ENCODE measurements around the gene SERTAD4. TPM values are rescaled to one million over a fixed set of nuclear protein-coding genes. Genes with fewer than 3 reads are reported as not detected.
A peak's percentile ranks its signal among the peaks of the same experiment; 100 is the strongest.

The SERTAD4 gene
- total RNA-seq, 1 donor from 2014 or later: 47.2 TPM

GRCh38 chr1:210214573-210215409 lies 17.8 kb upstream of the SERTAD4 start:
- DNase-seq (ENCODE audit: extremely low spot score, unreplicated experiment): peak; percentile 30
- no peaks in the 10 kb centered on the region for H3K9me3 Mint-ChIP-seq (ENCODE audit: unreplicated experiment)
- H3K27ac Mint-ChIP-seq (ENCODE audit: unreplicated experiment): no peak overlapping the region
- H3K36me3 Mint-ChIP-seq (ENCODE audit: unreplicated experiment): no peaks in the 10 kb centered on the region
- no peak overlapping the region for H3K4me3 Mint-ChIP-seq (ENCODE audit: unreplicated experiment)
- TF ChIP-seq, protein P1, sequence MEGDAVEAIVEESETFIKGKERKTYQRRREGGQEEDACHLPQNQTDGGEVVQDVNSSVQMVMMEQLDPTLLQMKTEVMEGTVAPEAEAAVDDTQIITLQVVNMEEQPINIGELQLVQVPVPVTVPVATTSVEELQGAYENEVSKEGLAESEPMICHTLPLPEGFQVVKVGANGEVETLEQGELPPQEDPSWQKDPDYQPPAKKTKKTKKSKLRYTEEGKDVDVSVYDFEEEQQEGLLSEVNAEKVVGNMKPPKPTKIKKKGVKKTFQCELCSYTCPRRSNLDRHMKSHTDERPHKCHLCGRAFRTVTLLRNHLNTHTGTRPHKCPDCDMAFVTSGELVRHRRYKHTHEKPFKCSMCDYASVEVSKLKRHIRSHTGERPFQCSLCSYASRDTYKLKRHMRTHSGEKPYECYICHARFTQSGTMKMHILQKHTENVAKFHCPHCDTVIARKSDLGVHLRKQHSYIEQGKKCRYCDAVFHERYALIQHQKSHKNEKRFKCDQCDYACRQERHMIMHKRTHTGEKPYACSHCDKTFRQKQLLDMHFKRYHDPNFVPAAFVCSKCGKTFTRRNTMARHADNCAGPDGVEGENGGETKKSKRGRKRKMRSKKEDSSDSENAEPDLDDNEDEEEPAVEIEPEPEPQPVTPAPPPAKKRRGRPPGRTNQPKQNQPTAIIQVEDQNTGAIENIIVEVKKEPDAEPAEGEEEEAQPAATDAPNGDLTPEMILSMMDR (IDR thresholded peaks at IDR 0.05): no peak
- no peaks in the 10 kb centered on the region for H3K27me3 Mint-ChIP-seq (ENCODE audit: unreplicated experiment)
- H3K4me1 Mint-ChIP-seq (ENCODE audit: unreplicated experiment): peaks cover 14% of the 10 kb centered on the region

DNA sequence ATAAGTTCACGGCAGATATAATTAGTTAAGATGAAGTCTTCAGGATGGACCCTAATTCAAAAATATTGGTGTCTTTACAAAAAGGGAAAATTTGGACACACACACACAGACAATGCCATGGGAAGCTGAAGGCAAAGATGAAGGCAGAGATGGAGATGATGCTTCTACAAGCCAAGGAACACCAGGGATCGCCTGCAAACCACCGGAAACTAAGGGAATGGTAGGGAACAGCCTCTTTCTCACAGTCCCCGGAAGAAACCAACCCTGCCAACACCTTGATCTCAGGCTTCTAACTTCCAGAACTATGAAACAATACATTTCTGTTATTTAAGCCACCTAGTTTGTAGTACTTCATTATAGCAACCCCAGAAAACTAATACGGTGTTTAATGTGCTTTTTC lies 15.1 kb upstream of the SERTAD4 start:
- no peaks in the 10 kb centered on the region for H3K27me3 Mint-ChIP-seq (ENCODE audit: unreplicated experiment)
- no peak overlapping the region for H3K27ac Mint-ChIP-seq (ENCODE audit: unreplicated experiment)
- no peak for DNase-seq (ENCODE audit: extremely low spot score, unreplicated experiment)
- H3K36me3 Mint-ChIP-seq (ENCODE audit: unreplicated experiment): no peaks in the 10 kb centered on the region
- peaks cover 19% of the 10 kb centered on the region for H3K4me1 Mint-ChIP-seq (ENCODE audit: unreplicated experiment)
- no peak overlapping the region for H3K4me3 Mint-ChIP-seq (ENCODE audit: unreplicated experiment)
- no peaks in the 10 kb centered on the region for H3K9me3 Mint-ChIP-seq (ENCODE audit: unreplicated experiment)
- TF ChIP-seq, protein P1 (IDR thresholded peaks at IDR 0.05): no peak

DNA sequence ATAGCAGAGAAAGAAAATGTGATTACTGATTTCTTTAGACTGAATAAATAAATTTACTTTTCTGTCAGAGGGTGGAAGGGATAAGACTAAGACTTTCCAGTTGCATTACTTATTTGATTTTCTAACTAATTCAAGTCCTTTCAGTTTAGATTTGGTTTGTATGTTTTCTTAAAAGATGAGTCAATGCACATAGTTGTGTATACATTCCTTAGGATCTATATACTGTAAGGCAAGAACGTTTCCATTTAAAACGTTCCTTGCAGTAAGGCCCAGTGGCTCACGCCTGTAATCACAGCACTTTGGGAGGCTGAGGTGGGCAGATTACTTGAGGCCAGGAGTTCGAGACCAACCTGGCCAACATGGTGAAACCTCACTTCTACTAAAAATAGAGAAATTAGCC lies 14.5 kb upstream of the SERTAD4 start:
- H3K27me3 Mint-ChIP-seq (ENCODE audit: unreplicated experiment): no peaks in the 10 kb centered on the region
- no peaks in the 10 kb centered on the region for H3K9me3 Mint-ChIP-seq (ENCODE audit: unreplicated experiment)
- H3K4me3 Mint-ChIP-seq (ENCODE audit: unreplicated experiment): no peak overlapping the region
- TF ChIP-seq, protein P1 (IDR thresholded peaks at IDR 0.05): no peak
- H3K4me1 Mint-ChIP-seq (ENCODE audit: unreplicated experiment): peaks cover 23% of the 10 kb centered on the region
- no peak overlapping the region for H3K27ac Mint-ChIP-seq (ENCODE audit: unreplicated experiment)
- no peaks in the 10 kb centered on the region for H3K36me3 Mint-ChIP-seq (ENCODE audit: unreplicated experiment)
- DNase-seq (ENCODE audit: extremely low spot score, unreplicated experiment): no peak

DNA sequence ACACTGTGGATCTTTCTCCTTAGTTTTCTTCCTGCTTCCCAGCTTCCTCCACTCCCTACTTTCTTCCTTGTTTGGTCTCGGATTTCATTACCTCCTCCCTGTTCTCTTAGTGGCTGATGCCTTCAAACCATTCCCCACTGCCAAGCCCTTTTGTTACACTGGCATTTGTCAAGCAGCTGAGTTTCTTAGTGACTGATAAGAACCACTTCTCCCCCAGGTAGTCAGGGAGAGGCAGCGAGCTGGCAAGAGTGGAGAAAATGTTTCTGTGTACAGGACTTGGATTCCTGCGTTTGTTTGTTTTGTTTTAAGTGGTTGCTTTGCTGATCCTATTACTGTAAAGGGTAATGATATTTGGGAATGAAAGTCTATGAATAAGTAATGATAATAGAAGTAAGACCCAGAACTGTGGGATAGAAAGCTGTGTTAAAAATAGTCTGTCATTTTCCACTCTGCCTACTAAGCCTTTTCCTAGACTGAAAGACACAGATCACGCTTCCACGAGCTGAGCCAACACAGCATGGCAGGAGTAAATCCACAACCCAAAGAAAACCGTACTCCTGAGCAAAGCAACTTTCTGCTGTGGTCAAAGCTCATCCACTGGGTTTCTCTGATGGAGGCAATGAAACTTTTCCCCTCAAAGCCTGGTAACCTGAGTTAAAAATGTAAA lies 10.1 kb upstream of the SERTAD4 start:
- H3K4me3 Mint-ChIP-seq (ENCODE audit: unreplicated experiment): no peak overlapping the region
- H3K9me3 Mint-ChIP-seq (ENCODE audit: unreplicated experiment): no peaks in the 10 kb centered on the region
- H3K36me3 Mint-ChIP-seq (ENCODE audit: unreplicated experiment): no peaks in the 10 kb centered on the region
- no peaks in the 10 kb centered on the region for H3K27me3 Mint-ChIP-seq (ENCODE audit: unreplicated experiment)
- DNase-seq (ENCODE audit: extremely low spot score, unreplicated experiment): no peak
- H3K27ac Mint-ChIP-seq (ENCODE audit: unreplicated experiment): peak overlapping the region; percentile 79
- TF ChIP-seq, protein P1 (IDR thresholded peaks at IDR 0.05): no peak
- H3K4me1 Mint-ChIP-seq (ENCODE audit: unreplicated experiment): peaks cover 20% of the 10 kb centered on the region

- H3K36me3 Mint-ChIP-seq (ENCODE audit: unreplicated experiment): no peaks in the 10 kb centered on the region
- DNase-seq (ENCODE audit: extremely low spot score, unreplicated experiment): no peak
- no peak overlapping the region for H3K27ac Mint-ChIP-seq (ENCODE audit: unreplicated experiment)
- H3K27me3 Mint-ChIP-seq (ENCODE audit: unreplicated experiment): no peaks in the 10 kb centered on the region
- H3K4me1 Mint-ChIP-seq (ENCODE audit: unreplicated experiment): peaks cover 13% of the 10 kb centered on the region
- TF ChIP-seq, protein P1 (IDR thresholded peaks at IDR 0.05): no peak
- no peak overlapping the region for H3K4me3 Mint-ChIP-seq (ENCODE audit: unreplicated experiment)
- no peaks in the 10 kb centered on the region for H3K9me3 Mint-ChIP-seq (ENCODE audit: unreplicated experiment)
Observed at GRCh38 chr1:210223226-210223904, 9.2 kb upstream of the SERTAD4 start.

Measured in osteocyte (in vitro differentiated cells).